KOPT-K1 (cell line): ENCODE results near the gene EXOC4.
"Not testable (repeated sequence)": the region's sequence is repeated elsewhere in the genome, so short reads cannot be mapped to it uniquely, and the experiment has no call there.

Experiments used
- H3K27ac ChIP-seq: fragments of 200-600 bp; sonication (generic); 2 replicates; pipeline ENCODE4 v1.5.1; 2016; ENCODE audit warnings: antibody characterized with exemption, mild to moderate bottlenecking, low read depth, low read length; ENCODE audit not compliant: poor library complexity, severe bottlenecking
- H3K36me3 ChIP-seq: fragments of 200-600 bp; sonication (generic); 2 replicates; pipeline ENCODE4 v1.5.1; 2017; ENCODE audit warnings: antibody characterized with exemption, mild to moderate bottlenecking, low read length, moderate library complexity; ENCODE audit not compliant: insufficient read depth
- H3K9me3 ChIP-seq: fragments of 200-600 bp; sonication (generic); 2 replicates; pipeline ENCODE4 v1.5.1; 2017; ENCODE audit warnings: antibody characterized with exemption, low read length, mild to moderate bottlenecking; ENCODE audit not compliant: insufficient read depth, poor library complexity, severe bottlenecking

Gene EXOC4

DNA sequence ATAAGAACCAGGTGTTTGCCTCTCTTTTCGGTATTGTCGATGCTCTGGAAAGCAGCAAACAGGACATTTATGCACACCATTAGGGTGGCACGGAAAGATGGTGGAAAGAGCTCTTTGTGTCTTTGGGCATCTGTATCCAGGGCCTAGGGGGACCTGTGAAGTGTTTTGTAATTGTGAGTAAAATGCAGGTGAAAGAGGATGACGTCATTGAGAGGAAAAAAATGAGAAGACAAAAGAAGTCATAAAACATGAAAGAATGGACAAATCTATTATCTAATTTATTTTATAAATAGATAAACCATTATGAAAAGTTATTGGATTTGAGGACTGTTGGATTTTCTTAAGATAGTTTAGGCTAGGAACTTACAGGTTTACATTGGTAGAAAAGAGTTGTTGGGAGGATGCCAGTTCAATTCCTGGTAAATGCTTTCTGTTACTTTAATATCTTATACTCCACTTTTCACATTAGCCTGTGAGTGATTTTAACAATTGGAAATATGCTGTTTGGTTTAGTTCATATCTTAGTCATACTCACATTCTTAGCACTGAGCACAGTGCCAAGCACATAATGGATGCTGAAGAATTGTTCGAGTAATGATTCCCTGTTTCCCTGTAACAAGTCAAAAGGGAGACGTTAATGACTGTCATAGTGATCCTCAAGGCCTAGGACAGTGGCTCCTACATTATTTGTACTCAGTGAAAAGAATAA is 62.6 kb downstream of the EXOC4 start:
- Histone ChIP-seq H3K9me3 (peaks cover 6% of the 10 kb centered on the region), H3K27ac (no peak overlapping the region)

GRCh38 chr7:133319842-133320241 is 67.0 kb downstream of the EXOC4 start:
- no peak overlapping the region for H3K27ac ChIP-seq
- peaks cover 26% of the 10 kb centered on the region for H3K36me3 ChIP-seq
- H3K9me3 ChIP-seq: peaks cover 10% of the 10 kb centered on the region

More for the DNA sequence above, 62.6 kb downstream of the EXOC4 start:
- H3K36me3 ChIP-seq: peaks cover 23% of the 10 kb centered on the region

- Histone ChIP-seq H3K36me3 (peaks cover 26% of the 10 kb centered on the region), H3K9me3 (peaks cover 19% of the 10 kb centered on the region), H3K27ac (no peak overlapping the region)
These were observed 68.0 kb downstream of the EXOC4 start for GRCh38 chr7:133320891-133321290.

- H3K36me3 ChIP-seq: peaks cover 29% of the 10 kb centered on the region
- peaks cover 22% of the 10 kb centered on the region for H3K9me3 ChIP-seq
- H3K27ac ChIP-seq: not testable (repeated sequence)
These were observed 68.5 kb downstream of the EXOC4 start for GRCh38 chr7:133321366-133321765.

GRCh38 chr7:133326745-133327144 is 73.9 kb downstream of the EXOC4 start:
- Histone ChIP-seq H3K9me3 (peaks cover 18% of the 10 kb centered on the region), H3K36me3 (peaks cover 12% of the 10 kb centered on the region; the same call in 1 of the 2 replicates)
- not testable (repeated sequence) for H3K27ac ChIP-seq

DNA sequence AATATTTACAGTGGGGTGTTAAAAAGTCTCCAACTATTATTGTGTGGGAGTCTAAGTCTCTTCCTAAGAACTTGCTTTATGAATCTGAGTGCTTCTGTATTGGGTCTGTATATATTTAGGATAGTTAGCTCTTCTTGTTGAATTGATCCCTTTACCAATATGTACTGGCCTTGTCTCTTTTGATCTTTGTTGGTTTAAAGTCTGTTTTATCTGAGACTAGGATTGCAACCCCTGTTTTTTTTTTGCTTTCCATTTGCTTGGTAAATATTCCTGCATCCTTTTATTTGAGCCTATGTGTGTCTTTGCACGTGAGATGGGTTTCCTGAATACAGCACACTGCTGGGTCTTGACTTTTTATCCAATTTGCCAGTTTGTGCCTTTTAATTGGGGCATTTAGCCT is 75.1 kb downstream of the EXOC4 start:
- peaks cover 18% of the 10 kb centered on the region for H3K9me3 ChIP-seq
- H3K27ac ChIP-seq: not testable (repeated sequence)
- H3K36me3 ChIP-seq: peaks cover 12% of the 10 kb centered on the region; the same call in 1 of the 2 replicates

DNA sequence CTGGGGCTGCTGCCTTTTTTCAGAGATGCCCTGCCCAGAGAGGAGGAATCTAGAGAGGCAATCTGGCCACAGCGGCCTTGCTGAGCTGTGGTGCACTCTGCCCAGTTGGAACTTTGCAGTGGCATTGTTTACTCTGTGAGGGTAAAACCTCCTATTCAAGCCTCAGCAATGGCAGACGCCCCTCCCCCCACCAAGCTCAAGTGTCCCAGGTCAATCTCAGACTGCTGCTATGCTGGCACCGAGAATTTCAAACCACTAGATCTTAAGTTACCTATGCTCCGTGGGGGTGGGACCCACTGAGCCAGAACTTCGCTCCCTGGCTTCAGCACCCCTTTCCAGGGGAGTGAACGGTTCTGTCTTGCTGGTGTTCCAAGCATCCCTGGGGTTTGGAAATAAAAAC is 77.2 kb downstream of the EXOC4 start:
- peaks cover 12% of the 10 kb centered on the region; the same call in 1 of the 2 replicates for H3K36me3 ChIP-seq
- no peak overlapping the region for H3K27ac ChIP-seq
- peaks cover 16% of the 10 kb centered on the region for H3K9me3 ChIP-seq

DNA sequence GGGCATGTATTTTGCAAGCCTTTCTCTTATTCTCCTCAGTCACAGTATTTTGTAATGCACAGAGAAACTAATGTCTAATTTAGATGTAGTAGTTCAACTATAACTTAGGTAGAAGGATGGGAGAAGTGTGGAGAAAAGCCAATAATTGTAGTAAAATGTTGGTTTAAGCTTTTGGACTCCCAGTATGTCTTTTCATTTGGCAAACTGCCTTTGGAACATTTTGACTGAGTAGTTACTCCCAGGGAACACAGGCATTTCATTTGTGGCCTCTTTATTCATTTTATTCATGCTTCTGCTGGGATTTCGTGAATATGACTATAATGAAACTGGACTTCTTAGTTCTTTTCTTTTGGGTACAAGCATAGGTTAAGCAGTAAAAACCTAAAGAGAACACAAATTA is 79.0 kb downstream of the EXOC4 start:
- H3K36me3 ChIP-seq: 0 out of 2 replicates have a peak, but pooled peaks cover 3% of the 10 kb centered on the region
- no peak overlapping the region for H3K27ac ChIP-seq
- H3K9me3 ChIP-seq: peaks cover 7% of the 10 kb centered on the region

- peaks cover 43% of the 10 kb centered on the region for H3K9me3 ChIP-seq
- H3K27ac ChIP-seq: no peak overlapping the region
- H3K36me3 ChIP-seq: peaks cover 17% of the 10 kb centered on the region; the same call in 1 of the 2 replicates
These were observed 86.9 kb downstream of the EXOC4 start for GRCh38 chr7:133339772-133340171.

GRCh38 chr7:133344275-133344674 is 91.4 kb downstream of the EXOC4 start:
- H3K36me3 ChIP-seq: peaks cover 9% of the 10 kb centered on the region; the same call in 1 of the 2 replicates
- no peak overlapping the region for H3K27ac ChIP-seq
- H3K9me3 ChIP-seq: peaks cover 26% of the 10 kb centered on the region

GRCh38 chr7:133345690-133346421 is 93.0 kb downstream of the EXOC4 start:
- no peaks in the 10 kb centered on the region for H3K36me3 ChIP-seq
- no peak overlapping the region for H3K27ac ChIP-seq
- peaks cover 14% of the 10 kb centered on the region for H3K9me3 ChIP-seq

DNA sequence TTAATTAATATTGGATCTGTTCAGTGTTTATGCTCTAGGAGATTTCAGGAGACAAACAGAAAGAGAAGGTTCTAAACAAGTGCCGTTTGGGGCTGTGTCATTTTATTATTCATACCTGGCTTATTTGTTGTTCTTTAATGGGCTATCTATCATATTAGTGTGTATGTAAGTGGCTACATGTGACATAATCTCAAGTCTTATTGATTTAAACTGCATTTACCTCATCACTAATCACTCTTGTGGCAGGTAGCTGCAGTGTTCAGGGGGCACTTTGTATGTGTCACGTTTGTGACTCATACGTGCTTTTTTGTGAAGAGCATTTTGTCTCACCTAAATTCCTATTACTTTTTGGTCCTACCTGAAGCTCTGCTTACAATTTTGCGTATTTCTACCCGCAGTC is 95.4 kb downstream of the EXOC4 start:
- peaks cover 16% of the 10 kb centered on the region for H3K9me3 ChIP-seq
- H3K27ac ChIP-seq: no peak overlapping the region
- H3K36me3 ChIP-seq: no peaks in the 10 kb centered on the region

- Histone ChIP-seq H3K27ac (no peak overlapping the region), H3K36me3 (no peaks in the 10 kb centered on the region), H3K9me3 (peaks cover 21% of the 10 kb centered on the region)
These were observed 96.2 kb downstream of the EXOC4 start for GRCh38 chr7:133349101-133349500.

GRCh38 chr7:133352430-133352829 is 99.6 kb downstream of the EXOC4 start:
- peaks cover 6% of the 10 kb centered on the region; the same call in 1 of the 2 replicates for H3K36me3 ChIP-seq

DNA sequence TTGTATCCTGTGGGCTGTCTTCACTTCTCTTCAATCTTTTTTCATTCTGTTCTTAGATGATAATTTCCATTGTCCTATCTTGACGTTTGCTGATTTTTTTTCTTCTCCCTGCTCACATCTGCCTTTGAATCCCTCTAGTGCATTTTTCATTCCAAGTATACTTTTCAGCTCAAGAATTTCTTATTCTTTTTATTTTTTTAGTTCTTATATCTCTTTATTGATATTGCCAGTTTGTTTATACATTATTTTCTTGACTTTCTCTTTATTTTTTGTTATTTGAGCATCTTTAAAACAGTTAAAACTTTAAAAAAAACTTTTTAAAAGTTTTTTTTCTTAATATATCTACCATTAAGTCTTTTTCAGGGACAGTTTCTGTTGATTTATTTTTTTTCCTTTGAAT is 100.9 kb downstream of the EXOC4 start:
- Histone ChIP-seq H3K9me3 (peaks cover 21% of the 10 kb centered on the region), H3K27ac (no peak overlapping the region), H3K36me3 (peaks cover 6% of the 10 kb centered on the region; the same call in 1 of the 2 replicates)

More at GRCh38 chr7:133352430-133352829, 99.6 kb downstream of the EXOC4 start:
- no peak overlapping the region for H3K27ac ChIP-seq
- peaks cover 21% of the 10 kb centered on the region for H3K9me3 ChIP-seq
